ENCODE data around the gene VMP1.
A peak's percentile ranks its signal among the peaks of the same experiment; 100 is the strongest.

VMP1 gene

GRCh38 chr17:59762049-59762823, 54.8 kb downstream of the VMP1 start:
- Histone ChIP-seq H3K27me3 (ENCODE audit: insufficient read depth, low read length) (no peaks in the 10 kb centered on the region), H3K9me3 (ENCODE audit: insufficient read depth, low read depth, low read length) (peaks cover 2% of the 10 kb centered on the region; the same call in 1 of the 2 replicates), H3K27ac (ENCODE audit: low read depth, low read length) (peak overlapping the region; percentile 63), H3K4me1 (ENCODE audit: insufficient read depth, low read length) (peaks cover 17% of the 10 kb centered on the region), H3K9ac (ENCODE audit: low read depth, low read length) (peak overlapping the region; percentile 48; the same call in 1 of the 2 replicates), H3K4me3 (ENCODE audit: low read length) (no peak overlapping the region), H3K36me3 (ENCODE audit: insufficient read depth, low read length) (peaks cover 12% of the 10 kb centered on the region; the same call in 1 of the 2 replicates)
- WGBS, result 100% methylated on average over 2 of the region's 4 CpGs

DNA sequence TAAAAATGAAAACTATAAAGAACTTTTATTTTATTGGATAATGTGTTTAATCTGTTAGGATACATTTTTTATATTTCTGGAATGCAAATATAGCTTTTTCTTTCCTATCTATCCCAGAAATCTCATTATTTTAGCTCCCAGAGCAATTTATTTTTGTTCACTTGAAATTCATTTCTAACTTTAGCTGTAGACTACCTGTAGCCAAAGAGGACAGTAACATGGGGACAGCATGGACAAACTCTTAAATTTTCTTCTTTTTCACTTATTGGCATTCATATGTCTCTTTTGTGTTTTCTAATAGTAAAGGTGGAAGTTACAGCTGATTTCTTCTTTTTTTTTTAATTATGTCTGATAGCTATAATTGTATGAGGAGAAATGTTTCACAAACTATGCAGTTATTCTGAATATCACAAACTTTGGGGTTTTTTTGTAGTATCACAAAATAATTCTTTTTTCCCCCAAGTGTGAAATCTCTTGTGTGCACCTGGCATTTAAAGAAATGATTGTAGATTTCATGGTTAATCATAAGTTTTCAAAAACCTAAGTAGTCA, 55.4 kb downstream of the VMP1 start:
- no peaks in the 10 kb centered on the region for H3K27me3 ChIP-seq (ENCODE audit: insufficient read depth, low read length)
- H3K4me3 ChIP-seq (ENCODE audit: low read length), result no peak overlapping the region
- peaks cover 2% of the 10 kb centered on the region; the same call in 1 of the 2 replicates for H3K9me3 ChIP-seq (ENCODE audit: insufficient read depth, low read depth, low read length)
- H3K9ac ChIP-seq (ENCODE audit: low read depth, low read length), result no peak overlapping the region
- H3K27ac ChIP-seq (ENCODE audit: low read depth, low read length), result no peak overlapping the region; the same call in 1 of the 2 replicates
- peaks cover 12% of the 10 kb centered on the region; the same call in 1 of the 2 replicates for H3K36me3 ChIP-seq (ENCODE audit: insufficient read depth, low read length)
- peaks cover 17% of the 10 kb centered on the region for H3K4me1 ChIP-seq (ENCODE audit: insufficient read depth, low read length)

DNA sequence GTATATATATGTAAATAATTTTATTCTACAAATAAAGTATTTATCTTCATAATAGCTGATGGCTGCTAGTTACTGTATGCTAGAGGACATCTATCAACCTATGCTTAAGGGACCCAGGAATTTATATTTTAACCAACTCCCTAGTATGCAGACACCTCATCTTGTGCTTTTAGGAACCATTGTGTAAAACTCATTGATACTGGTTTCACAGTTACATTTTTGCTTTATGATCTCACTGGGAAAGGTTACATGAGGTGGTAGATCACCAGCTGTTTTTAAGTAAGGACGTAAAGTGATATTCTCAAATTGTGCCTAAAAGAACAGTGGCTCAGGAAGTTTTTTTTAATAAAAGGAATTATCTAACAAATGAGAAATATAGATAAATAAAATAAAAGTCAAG, 56.4 kb downstream of the VMP1 start:
- Histone ChIP-seq H3K27me3 (ENCODE audit: insufficient read depth, low read length) (no peaks in the 10 kb centered on the region), H3K9ac (ENCODE audit: low read depth, low read length) (no peak overlapping the region), H3K27ac (ENCODE audit: low read depth, low read length) (no peak overlapping the region), H3K4me3 (ENCODE audit: low read length) (no peak overlapping the region), H3K4me1 (ENCODE audit: insufficient read depth, low read length) (peaks cover 17% of the 10 kb centered on the region), H3K36me3 (ENCODE audit: insufficient read depth, low read length) (peaks cover 15% of the 10 kb centered on the region; the same call in 1 of the 2 replicates), H3K9me3 (ENCODE audit: insufficient read depth, low read depth, low read length) (peaks cover 2% of the 10 kb centered on the region; the same call in 1 of the 2 replicates)
- WGBS, result 84% methylated on average over 1 of the region's 1 CpG

GRCh38 chr17:59764292-59764741, 56.9 kb downstream of the VMP1 start:
- no peak overlapping the region for H3K4me3 ChIP-seq (ENCODE audit: low read length)
- H3K27ac ChIP-seq (ENCODE audit: low read depth, low read length), result no peak overlapping the region
- H3K27me3 ChIP-seq (ENCODE audit: insufficient read depth, low read length), result no peaks in the 10 kb centered on the region
- H3K36me3 ChIP-seq (ENCODE audit: insufficient read depth, low read length), result peaks cover 15% of the 10 kb centered on the region; the same call in 1 of the 2 replicates
- peaks cover 18% of the 10 kb centered on the region for H3K4me1 ChIP-seq (ENCODE audit: insufficient read depth, low read length)
- H3K9me3 ChIP-seq (ENCODE audit: insufficient read depth, low read depth, low read length), result peaks cover under 1% of the 10 kb centered on the region; the same call in 1 of the 2 replicates
- 94% methylated on average over 2 of the region's 3 CpGs for WGBS
- no peak overlapping the region for H3K9ac ChIP-seq (ENCODE audit: low read depth, low read length)

DNA sequence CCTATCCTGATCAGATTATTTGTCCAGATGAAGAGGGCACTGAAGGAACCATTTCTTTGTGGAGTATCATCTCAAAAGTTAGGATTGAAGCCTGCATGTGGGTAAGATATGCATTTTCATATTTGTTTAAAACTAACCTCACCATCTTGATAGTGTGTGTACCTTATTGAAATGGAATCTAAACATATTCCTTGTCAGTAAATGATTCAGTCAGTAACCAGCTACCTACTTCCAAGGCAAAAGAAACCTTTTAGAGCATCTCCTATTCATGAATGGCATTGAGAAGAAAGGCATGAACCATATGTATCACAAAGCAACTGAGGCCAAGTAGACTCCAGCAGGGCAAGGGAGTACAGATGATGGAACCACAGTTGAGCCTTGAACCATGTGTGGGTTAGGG, 57.6 kb downstream of the VMP1 start:
- H3K4me1 ChIP-seq (ENCODE audit: insufficient read depth, low read length), result peaks cover 25% of the 10 kb centered on the region
- H3K9me3 ChIP-seq (ENCODE audit: insufficient read depth, low read depth, low read length), result no peaks in the 10 kb centered on the region
- H3K27ac ChIP-seq (ENCODE audit: low read depth, low read length), result no peak overlapping the region
- no peaks in the 10 kb centered on the region for H3K27me3 ChIP-seq (ENCODE audit: insufficient read depth, low read length)
- H3K9ac ChIP-seq (ENCODE audit: low read depth, low read length), result no peak overlapping the region
- H3K4me3 ChIP-seq (ENCODE audit: low read length), result no peak overlapping the region
- H3K36me3 ChIP-seq (ENCODE audit: insufficient read depth, low read length), result peaks cover 15% of the 10 kb centered on the region; the same call in 1 of the 2 replicates

GRCh38 chr17:59766491-59766890, 59.0 kb downstream of the VMP1 start:
- no peaks in the 10 kb centered on the region for H3K27me3 ChIP-seq (ENCODE audit: insufficient read depth, low read length)
- no peak overlapping the region for H3K4me3 ChIP-seq (ENCODE audit: low read length)
- H3K27ac ChIP-seq (ENCODE audit: low read depth, low read length), result no peak overlapping the region
- H3K9me3 ChIP-seq (ENCODE audit: insufficient read depth, low read depth, low read length), result no peaks in the 10 kb centered on the region
- 98% methylated on average over 6 of the region's 6 CpGs for WGBS
- H3K4me1 ChIP-seq (ENCODE audit: insufficient read depth, low read length), result peaks cover 21% of the 10 kb centered on the region
- H3K36me3 ChIP-seq (ENCODE audit: insufficient read depth, low read length), result peaks cover 15% of the 10 kb centered on the region; the same call in 1 of the 2 replicates
- no peak overlapping the region for H3K9ac ChIP-seq (ENCODE audit: low read depth, low read length)

- Histone ChIP-seq H3K9me3 (ENCODE audit: insufficient read depth, low read depth, low read length) (no peaks in the 10 kb centered on the region), H3K27ac (ENCODE audit: low read depth, low read length) (no peak overlapping the region), H3K27me3 (ENCODE audit: insufficient read depth, low read length) (no peaks in the 10 kb centered on the region), H3K9ac (ENCODE audit: low read depth, low read length) (no peak overlapping the region), H3K4me1 (ENCODE audit: insufficient read depth, low read length) (peaks cover 15% of the 10 kb centered on the region; the same call in 1 of the 2 replicates), H3K4me3 (ENCODE audit: low read length) (no peak overlapping the region), H3K36me3 (ENCODE audit: insufficient read depth, low read length) (peaks cover 15% of the 10 kb centered on the region; the same call in 1 of the 2 replicates)
Observed at GRCh38 chr17:59767176-59767575, 59.7 kb downstream of the VMP1 start.

DNA sequence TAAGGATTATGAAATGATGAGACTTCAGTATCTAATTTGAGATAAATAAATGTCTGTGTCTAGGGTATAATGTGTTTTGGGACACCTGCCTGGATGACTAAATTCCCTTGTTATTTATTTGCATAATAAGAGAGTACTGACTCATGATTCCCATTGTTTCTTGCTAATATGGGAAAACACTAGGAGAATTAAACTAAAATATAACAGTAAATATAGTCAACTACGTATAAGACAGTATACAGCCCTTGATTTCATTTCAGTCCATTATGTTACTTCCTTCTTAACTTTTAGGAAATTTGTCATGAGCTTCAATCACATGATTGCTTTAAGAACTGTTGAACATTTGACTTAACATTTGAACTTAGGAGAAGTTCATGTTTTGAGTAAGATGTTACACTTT, 62.4 kb downstream of the VMP1 start:
- H3K4me1 ChIP-seq (ENCODE audit: insufficient read depth, low read length), result peaks cover 9% of the 10 kb centered on the region; the same call in 1 of the 2 replicates
- H3K4me3 ChIP-seq (ENCODE audit: low read length), result no peak overlapping the region
- WGBS, result 100% methylated on average over 1 of the region's 1 CpG
- H3K27me3 ChIP-seq (ENCODE audit: insufficient read depth, low read length), result no peaks in the 10 kb centered on the region
- H3K27ac ChIP-seq (ENCODE audit: low read depth, low read length), result peak overlapping the region; percentile 39
- peaks cover 27% of the 10 kb centered on the region for H3K36me3 ChIP-seq (ENCODE audit: insufficient read depth, low read length)
- H3K9me3 ChIP-seq (ENCODE audit: insufficient read depth, low read depth, low read length), result no peaks in the 10 kb centered on the region
- H3K9ac ChIP-seq (ENCODE audit: low read depth, low read length), result no peak overlapping the region

DNA sequence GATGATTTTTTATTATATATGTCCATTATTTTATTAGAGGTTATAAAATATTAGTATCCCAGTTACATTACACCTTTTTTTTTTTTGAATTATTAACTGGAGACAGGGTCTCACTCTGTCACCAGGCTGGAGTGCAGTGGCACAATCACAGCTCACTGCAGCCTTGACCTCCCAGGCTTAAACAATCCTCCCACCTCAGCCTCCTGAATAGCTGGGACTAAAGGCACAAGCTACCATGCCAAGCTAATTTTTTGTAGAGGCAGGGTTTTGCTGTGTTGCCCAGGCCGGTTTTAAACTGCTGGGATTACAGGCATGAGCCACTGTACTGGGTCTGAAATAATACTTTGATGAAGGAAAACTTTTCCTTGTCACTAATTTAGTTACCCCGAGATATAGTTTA, 63.6 kb downstream of the VMP1 start:
- no peaks in the 10 kb centered on the region for H3K9me3 ChIP-seq (ENCODE audit: insufficient read depth, low read depth, low read length)
- peaks cover 30% of the 10 kb centered on the region for H3K36me3 ChIP-seq (ENCODE audit: insufficient read depth, low read length)
- no peak overlapping the region for H3K9ac ChIP-seq (ENCODE audit: low read depth, low read length)
- H3K4me3 ChIP-seq (ENCODE audit: low read length), result no peak overlapping the region
- no peaks in the 10 kb centered on the region for H3K27me3 ChIP-seq (ENCODE audit: insufficient read depth, low read length)
- no peak overlapping the region for H3K27ac ChIP-seq (ENCODE audit: low read depth, low read length)
- peaks cover 9% of the 10 kb centered on the region; the same call in 1 of the 2 replicates for H3K4me1 ChIP-seq (ENCODE audit: insufficient read depth, low read length)
- WGBS, result 94% methylated on average over 1 of the region's 2 CpGs

GRCh38 chr17:59775786-59776350, 68.4 kb downstream of the VMP1 start:
- WGBS, result 91% methylated on average over 2 of the region's 2 CpGs
- H3K36me3 ChIP-seq (ENCODE audit: insufficient read depth, low read length), result peaks cover 35% of the 10 kb centered on the region

DNA sequence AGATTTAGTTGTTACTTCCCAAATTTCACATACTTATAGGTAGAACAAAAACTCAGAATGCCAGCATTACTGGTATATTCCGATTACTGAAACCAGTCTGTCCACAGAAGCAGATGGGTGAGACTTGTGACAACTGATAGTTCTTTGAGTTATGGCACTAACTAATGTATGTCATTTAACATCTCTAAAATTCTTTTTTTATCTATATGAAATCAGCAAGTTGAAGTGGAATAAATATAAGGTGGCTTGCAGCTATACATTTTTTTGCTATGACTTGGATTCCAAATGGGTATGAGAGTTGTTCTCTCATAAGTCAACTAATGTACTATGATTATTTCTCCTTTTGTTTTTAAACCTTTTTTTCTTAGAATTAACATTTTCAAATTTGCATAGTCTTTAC, 69.1 kb downstream of the VMP1 start:
- 100% methylated on average over 1 of the region's 1 CpG for WGBS
- no peaks in the 10 kb centered on the region for H3K4me1 ChIP-seq (ENCODE audit: insufficient read depth, low read length)
- H3K27ac ChIP-seq (ENCODE audit: low read depth, low read length), result no peak overlapping the region
- H3K36me3 ChIP-seq (ENCODE audit: insufficient read depth, low read length), result peaks cover 35% of the 10 kb centered on the region
- no peaks in the 10 kb centered on the region for H3K9me3 ChIP-seq (ENCODE audit: insufficient read depth, low read depth, low read length)
- no peaks in the 10 kb centered on the region for H3K27me3 ChIP-seq (ENCODE audit: insufficient read depth, low read length)
- H3K9ac ChIP-seq (ENCODE audit: low read depth, low read length), result no peak overlapping the region
- H3K4me3 ChIP-seq (ENCODE audit: low read length), result no peak overlapping the region

More at GRCh38 chr17:59775786-59776350, 68.4 kb downstream of the VMP1 start:
- Histone ChIP-seq H3K27me3 (ENCODE audit: insufficient read depth, low read length) (no peaks in the 10 kb centered on the region), H3K9ac (ENCODE audit: low read depth, low read length) (no peak overlapping the region), H3K9me3 (ENCODE audit: insufficient read depth, low read depth, low read length) (no peaks in the 10 kb centered on the region), H3K4me3 (ENCODE audit: low read length) (no peak overlapping the region), H3K27ac (ENCODE audit: low read depth, low read length) (no peak overlapping the region), H3K4me1 (ENCODE audit: insufficient read depth, low read length) (no peaks in the 10 kb centered on the region)
